Stimulated activated CD8-positive, alpha-beta memory T cell treated with anti-CD3 and anti-CD28 coated beads, Interleukin-15, amount 100 ng/mL, for 24 hours (primary cell): Measurements from ENCODE around the gene OSBPL3.

Experiments used
- DNase-seq: peaks from one replicate; pipeline ENCODE4 v3.0.0-alpha.2; 2020; ENCODE audit warnings: low read depth

OSBPL3 gene

GRCh38 chr7:24951441-24951980 is 28.5 kb downstream of the OSBPL3 start:
- no peak for DNase-seq

- no peak for DNase-seq
Measured at GRCh38 chr7:24949884-24950283, 30.1 kb downstream of the OSBPL3 start.

GRCh38 chr7:24948739-24949138 is 31.2 kb downstream of the OSBPL3 start:
- no peak for DNase-seq

DNA sequence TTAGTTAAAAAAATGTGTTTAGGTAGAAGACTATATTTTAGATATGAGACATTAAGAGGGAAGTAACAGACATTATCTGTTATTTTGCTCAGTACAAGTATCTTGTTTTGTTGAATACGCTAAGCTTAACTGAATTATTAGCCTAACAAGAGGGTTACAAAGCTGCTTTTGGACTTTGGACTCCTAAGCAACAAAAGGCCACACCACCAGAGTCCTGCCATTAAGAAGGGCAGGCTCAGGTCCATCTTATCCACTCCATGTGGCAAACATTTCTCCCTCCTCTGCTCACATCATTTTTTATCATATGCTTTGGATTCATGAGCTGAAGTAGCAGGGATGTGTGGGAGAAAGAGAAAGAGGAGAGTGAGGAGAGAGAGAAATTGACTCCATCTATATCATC is 33.5 kb downstream of the OSBPL3 start:
- DNase-seq = no peak

DNA sequence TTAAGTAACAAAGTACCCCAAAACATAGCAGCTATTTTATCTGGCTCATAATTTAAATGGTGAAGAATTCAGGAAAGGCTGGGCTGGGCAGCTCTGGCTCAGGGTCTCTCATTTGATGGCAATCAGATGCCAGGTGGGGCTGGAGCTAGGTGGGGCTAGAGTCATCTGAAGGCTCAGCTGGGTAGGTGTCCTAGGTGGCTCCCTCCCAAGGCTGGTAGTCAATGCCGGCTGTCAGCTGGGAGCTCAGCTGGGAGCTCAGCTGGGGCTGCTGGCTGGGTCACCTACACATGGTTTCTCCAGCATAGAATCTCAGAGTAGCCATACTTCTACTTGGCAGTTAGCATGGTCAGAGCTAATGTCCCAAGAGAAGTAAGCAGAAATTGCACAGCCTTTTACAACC is 34.1 kb downstream of the OSBPL3 start:
- no peak for DNase-seq

DNA sequence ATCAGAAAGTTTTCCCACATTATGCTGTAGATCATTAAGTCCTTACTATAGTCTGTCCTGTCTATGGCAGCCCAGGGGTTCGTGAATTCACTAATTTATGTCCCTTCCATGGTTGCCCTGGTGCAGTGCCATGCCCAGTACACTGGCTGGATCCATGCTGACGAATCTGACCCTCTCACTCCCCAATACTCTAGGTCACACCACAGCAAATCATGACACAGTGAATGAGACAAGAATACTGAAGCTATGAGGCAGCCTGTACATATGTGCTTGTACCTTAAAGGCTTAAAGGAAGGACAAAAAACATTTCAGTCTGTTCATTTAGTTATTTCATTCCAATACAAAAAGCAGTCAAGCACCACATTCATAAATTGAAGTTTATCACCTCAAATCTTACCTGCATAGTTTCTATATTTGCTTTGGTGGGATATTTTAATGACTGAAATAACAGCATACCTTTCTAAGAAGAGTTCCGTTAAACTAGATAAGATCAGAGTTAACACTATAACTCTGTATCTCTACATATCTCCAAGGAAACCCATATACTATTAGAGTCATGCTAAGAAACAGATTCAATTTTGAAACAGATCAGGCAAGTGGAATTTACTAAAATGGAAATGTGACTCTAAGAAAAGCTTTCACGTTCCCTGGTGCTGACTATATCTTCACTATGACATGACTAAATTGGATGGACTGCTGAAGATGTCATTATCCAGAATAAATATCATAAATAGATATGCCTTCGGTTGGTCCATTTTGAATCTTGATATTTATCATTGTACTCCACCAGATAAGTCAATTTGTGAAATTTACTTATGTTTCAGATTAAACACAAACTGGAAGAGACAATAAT is 36.7 kb downstream of the OSBPL3 start:
- no peak for DNase-seq

DNA sequence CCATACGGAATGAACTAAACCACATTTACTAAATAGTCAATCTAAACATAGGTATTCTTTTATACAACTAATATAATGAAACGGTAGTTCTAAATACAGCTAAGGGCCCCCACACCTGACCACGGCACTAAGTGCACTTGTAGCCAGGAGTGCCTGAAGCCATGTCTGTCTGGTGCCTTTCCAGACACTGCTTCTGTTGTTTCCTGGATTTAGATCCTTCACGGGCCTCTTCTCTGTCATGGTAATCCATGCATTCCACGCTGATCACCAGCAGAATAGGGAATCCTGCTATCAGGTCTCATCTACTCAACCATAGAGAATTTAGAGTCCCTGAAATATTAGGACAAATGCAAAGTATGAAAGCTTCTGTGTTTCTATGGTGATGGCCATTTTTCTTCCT is 37.8 kb downstream of the OSBPL3 start:
- DNase-seq = no peak

DNA sequence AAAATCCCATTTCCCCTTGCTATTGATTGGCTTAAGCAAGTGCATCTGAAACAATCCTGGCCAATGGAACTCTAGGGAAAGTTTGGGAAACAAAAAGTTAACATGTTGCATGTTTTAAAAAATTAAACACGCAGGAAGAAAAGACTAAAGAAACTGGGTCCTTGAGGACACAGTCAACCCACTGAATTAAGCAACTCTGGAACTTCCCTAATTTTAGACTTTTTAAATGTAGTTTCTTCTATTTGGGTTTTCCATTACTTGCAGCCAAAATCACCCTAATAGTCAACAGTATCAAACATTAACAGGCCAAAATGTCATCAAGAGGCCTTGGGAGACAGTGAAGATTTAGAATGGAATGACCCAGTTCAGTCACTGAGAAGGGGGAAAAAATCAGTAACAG is 40.6 kb downstream of the OSBPL3 start:
- no peak for DNase-seq

DNA sequence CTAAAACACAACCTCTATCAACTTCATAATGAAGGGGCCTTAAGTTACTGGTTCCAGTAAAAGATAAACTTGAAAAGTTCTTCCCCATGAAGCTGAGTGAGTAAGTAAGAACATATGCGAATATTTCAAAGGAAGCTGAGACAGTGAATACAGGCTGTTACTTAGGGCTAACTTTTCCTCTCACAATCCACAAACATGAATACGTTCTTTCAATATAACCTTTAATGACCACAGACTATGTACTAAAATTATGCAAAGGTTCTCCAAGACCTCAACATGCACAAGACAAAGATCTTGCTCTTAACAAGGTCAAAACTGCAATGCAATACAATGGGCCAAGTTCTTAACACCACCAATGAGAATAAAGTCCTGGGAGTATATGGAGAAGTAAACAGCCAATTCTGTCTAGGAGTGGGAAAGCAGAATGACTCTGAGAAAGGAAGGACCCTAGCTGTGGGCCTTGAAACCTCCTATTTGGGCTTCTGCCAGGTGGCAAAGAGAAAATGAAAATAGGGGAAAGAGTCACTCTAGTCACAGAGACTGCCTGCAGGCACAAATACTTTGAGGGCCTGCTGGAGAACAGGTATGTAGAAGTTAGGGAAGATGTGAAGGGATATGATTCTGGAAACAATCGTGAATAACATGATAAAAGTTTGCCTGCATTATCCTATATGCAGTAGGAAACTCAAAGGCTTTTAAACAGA is 43.7 kb downstream of the OSBPL3 start:
- DNase-seq = no peak

DNA sequence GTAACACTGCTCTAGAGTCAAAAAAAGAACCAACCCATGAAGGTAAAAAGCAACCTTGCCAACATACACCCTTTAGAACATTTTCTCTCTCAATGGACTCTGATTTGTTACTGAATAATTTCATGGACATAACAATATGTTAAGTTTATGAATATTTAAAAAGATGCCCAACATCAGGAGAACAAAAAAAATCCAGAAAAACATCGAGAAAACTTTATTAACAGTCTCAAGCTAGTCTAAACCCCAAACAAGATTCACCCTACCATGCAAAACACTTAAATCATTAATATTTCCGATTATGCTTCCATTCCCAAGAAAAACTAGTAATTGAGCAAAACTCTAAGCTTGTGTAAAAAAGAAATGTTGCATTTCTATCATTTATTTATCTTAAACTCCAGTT is 46.7 kb downstream of the OSBPL3 start:
- no peak for DNase-seq

DNA sequence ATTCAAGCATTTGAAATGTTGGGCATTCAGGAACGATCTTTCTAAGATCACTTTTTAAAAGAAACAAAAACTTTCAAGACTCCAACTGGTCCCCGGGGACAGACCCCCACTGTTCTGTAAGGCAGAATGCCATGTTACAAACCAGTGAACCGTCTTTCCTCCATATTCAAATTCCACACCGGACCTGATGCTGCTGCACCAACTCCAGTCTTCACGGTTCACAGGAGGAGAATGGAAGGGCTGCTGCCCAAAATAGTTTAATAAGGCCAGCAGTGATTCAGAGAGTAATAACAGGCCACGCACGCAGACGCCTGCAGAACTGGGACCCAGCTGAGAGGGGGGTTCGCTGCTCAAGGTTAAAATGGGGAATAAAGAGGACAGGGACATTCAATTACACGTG is 47.2 kb downstream of the OSBPL3 start:
- no peak for DNase-seq

DNA sequence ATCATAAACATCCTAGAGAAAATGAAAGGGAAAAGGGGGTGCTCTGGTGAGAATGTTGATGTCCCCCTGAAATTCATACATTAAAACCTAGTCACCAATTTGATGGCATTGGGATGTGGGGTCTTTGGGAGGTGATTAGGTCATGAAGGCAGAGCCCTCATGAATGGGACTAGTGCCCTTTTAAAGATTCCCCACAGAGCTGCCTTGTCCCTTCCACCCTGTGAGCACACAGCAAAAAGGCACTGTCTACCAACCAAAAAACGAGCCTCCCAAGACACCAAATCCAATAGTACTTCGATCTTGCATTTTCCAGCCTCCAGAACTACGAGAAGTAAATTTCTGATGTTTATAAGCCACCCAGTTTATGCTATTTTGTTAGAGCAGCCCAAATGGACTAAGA is 47.6 kb downstream of the OSBPL3 start:
- no peak for DNase-seq

- DNase-seq = no peak
Measured at GRCh38 chr7:24931844-24932243, 48.1 kb downstream of the OSBPL3 start.

DNA sequence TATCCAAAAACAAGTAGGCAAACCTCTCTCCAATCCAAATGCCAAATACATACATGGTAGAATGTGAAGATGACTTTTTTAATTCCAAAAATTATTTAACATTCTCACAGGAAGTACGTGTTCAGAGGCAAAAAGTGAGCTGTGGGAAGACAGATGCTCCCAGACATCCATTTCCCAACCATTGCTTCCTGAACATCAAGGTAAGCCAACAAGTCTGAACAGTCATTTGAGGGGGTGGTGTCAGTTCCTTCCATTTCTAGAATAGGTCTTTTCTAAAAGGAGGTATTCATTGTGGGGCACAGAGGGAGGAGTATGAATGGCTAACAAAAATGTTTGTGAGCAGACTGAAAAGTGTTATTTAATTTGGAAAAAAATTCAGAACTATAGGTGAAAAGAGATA is 49.1 kb downstream of the OSBPL3 start:
- no peak for DNase-seq

DNA sequence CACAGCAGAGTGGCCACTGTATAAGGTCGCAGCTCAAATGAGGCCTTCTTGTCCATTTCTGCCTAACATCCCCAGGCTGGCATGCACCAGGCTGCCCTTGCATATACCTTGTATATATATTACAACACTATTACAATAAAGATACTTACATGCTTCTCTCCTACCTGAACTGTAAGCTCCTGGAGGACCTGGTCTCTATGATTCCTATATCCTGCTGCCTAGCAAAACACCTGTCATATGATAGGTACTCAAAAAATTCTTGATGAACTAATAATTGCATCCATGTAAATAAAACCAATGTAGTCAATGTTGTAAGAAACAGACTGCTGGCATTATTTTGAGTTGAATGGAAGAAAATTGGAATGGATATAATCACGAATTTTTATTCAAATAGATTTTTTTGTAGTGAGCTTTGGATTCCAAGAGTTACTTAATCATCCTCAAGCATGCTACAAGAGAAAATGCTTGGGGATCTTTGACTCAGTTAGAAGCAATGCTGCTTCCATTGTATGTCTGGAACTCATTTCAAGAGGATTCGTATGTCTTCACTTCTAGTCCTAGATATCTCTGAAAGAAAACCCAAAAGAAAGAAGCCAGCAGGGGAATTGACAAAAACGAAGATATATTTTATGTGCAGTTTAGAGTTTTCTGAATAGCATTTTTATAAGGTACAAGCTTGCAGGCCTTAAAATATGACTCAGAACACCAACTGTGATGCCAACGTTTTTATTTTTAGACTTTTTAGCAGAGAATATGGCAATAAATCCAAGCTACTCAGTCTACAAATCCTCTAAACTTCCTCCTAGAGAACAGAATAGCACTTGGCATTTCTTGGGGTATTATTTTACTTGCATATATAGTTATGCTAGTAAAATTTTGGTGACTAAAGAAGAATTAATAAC is 53.1 kb downstream of the OSBPL3 start:
- no peak for DNase-seq

GRCh38 chr7:24924375-24924774 is 55.6 kb downstream of the OSBPL3 start:
- DNase-seq = no peak

GRCh38 chr7:24923172-24923865 is 56.7 kb downstream of the OSBPL3 start:
- no peak for DNase-seq

DNA sequence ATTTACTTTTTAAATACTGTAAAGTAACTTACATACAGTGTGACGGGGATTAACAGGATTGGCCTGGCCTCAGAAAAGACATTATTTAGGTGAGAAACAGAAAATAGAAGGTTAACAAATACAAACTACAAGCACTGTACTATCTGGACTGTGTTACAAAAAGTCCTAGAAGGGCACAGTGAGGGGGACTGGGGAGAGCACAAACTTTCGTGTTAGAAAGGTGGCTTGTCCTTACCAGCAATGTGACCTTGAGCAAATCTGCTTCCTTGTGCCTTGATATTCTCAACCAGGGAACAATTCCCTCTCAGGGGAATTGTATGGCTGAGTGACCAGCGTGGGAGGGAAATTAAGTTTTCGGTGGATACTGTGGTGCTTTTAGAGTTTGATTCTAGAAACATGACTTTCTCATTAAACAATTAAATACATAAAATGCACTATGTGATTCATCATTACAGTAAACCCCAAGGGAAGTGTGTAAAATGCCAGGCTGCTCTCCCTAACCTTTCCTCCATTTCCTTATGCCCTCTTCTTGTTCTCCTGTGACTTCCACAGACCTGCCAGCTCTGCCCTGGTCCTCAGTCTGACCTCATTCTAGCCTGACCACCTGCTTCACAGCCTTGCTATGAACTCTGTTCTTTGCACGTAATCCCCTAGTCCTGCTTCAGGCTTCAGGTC is 57.7 kb downstream of the OSBPL3 start:
- no peak for DNase-seq

GRCh38 chr7:24921362-24921679 is 58.7 kb downstream of the OSBPL3 start:
- no peak for DNase-seq

DNA sequence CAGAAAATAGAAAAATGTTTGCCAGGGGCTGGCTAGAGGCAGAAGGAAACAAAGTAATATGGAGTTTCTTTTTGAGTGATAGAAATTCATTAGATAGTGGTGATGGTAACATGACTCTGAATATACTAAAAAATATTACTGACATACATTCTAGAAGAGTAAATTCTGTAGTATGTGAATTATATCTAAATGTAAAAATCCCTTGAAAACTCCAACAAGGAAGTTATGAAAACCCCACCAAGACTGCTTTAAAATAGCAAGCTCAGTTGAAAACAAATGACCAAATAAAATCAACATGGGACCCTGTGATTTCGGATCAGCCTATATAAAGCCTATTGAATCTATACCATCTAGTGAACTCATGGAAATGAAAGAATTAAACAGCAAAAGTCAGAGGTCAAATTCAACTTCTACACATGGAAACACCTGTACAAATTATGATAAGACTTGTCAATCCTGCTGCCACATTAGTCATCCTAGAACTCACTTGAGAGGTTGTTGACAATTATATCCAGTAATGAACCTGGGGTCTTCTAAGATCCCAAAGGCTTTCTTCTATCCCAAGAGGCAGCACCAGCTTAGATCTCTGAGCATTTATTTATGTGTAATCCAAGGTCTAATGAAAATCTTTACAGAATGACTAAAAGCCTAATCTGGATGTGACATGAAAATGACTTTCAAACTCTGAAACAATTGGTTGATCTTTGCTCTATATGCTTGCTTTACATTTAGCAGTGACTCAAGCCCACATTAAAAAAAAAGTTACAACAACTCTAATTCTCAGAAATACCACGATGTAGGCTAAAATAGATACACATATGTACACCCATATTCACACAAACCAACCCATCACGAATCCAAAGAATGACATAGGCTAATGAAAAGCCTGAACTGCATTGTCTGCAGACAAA is 59.3 kb downstream of the OSBPL3 start:
- DNase-seq = no peak
